Measurements from ENCODE around the gene ILRUN.
"Not testable (repeated sequence)": the region's sequence is repeated elsewhere in the genome, so short reads cannot be mapped to it uniquely, and the experiment has no call there.

The ILRUN gene

DNA sequence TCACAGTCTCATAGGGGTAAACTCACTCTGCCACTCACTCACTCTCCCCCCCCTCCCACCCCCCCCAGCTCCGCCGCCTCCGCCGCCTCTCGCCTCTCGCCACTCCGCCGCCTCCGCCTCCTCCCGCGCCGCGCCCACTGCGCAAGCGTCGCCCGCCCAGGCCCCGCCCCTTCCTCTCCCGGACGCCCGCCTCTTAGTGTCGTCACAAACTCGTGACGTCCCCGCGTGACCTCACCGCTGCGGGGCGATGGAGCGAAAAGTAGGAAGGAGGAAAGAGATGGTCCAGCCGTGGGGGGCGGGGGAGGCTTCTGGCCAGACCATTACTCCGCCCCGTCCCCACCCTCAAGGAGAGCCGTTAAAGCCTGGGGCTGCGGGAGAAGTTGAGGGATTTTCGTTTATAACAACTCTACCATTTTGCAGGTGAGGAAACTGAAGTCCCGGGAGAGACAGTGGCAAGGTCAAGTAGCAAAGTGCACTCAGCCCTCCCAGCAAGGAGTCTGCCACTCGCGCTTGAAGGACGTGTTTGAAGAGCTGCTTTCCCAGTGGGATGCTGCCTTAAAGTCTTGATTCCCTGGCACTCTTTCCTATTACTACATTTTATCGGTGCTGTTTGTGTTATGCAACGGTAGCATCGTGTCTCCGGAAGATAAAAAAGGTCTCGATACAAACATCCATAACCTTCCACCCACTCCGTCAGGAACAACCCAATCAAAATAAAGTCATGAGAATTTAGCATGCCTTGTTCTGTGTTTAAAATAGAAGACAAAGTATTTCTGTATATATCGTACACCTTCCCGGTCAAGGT, at the start of gene ILRUN:
TSS of gene ILRUN (minus strand) at position 29 of the 805 bp plus-strand sequence. CDS start 164 bp downstream, outside the sequence.
- DNase-seq: peak; percentile 97

DNA sequence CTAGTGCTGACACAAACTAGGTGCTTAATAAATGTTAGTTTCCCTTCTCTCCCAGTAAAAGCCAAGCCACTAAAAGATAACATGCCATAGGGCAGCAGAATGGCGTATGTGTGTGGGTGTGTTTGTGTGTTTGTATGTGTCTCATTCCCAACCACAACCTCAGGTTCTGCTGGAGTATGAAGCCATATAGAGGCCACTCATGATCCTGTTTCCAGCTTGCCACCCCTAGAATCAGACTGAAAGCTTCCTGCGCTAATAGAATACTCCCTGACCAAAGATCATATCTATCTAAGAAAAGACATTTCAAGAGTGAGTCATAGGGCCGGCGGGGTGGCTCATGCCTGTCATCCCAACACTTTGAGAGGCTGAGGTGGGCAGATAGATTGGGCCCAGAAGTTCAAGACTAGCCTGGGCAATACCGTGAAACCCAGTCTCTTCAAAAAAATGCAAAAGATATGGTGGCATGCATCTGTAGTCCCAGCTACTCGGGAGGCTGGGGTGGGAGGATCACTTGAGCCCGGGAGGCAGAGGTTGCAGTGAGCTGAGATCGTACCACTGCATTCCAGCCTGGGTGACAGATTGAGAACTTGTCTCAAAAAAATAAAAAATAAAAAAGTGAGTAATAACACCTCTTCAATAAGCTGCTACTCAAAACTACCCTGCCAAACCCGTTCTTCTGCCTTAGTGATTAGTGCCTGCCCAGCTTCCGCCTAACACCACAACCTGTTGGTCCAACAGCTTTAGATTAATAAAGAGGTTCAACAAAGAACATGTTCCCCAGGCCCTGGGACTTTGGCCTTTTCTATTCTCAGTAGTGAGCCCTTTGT, 48.9 kb upstream of the ILRUN start:
- no peak for DNase-seq

DNA sequence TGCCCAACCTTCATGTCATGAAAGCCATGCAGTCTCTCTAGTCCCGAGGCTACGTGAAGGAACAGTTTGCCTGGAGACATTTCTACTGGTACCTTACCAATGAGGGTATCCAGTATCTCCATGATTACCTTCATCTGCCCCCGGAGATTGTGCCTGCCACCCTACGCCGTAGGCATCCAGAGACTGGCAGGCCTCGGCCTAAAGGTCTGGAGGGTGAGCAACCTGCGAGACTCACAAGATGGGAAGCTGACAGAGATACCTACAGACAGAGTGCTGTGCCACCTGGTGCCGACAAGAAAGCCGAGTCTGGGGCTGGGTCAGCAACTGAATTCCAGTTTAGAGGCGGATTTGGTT, 47.7 kb upstream of the ILRUN start:
- DNase-seq: not testable (repeated sequence)

DNA sequence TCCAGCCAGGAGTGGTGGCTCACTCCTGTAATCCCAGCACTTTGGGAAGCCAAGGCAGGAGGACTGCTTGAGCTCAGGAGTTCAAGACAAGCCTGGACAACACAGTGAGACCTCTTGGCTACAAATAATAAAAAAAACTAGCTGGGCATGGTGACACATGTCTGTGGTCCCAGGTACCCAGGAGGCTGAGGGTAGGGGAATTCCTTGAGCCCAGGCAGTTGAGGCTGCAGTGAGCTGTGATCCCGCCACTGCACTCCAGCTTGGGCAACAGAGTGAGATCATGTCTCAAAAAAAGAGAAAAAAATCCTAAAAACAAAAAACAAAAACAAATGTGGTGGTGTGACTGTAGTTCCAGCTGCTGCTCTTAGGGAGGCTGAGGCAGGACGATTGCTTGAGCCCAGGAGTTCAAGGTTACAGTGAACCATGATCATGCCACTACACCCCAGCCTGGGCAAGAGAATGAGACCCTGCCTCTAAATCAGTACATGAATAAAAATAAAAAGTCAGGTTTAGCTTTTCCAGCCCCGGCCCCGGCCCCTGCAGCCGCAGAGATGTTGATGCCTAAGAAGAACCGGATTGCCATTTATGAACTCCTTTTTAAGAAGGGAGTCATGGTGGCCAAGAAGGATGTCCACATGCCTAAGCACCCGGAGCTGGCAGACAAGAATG, 47.2 kb upstream of the ILRUN start:
- no peak for DNase-seq

DNA sequence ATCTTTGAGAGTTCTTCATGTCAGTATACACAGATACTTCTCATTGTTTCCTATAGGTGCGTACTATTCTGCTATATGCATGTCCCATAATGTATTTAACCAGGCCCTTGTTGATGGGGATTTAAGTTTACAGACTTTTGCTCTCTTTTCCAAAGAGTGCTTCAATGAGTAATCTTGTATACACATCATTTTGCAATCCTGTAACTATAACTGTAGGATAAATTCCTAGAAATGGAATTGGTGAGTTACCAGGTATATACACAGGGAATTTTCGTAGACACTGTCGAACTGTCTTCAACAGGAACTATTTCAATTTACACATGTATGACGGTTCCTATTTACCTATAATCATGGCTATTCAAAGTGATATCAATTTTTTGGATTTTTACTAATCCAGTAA, 45.5 kb upstream of the ILRUN start:
- no peak for DNase-seq

DNA sequence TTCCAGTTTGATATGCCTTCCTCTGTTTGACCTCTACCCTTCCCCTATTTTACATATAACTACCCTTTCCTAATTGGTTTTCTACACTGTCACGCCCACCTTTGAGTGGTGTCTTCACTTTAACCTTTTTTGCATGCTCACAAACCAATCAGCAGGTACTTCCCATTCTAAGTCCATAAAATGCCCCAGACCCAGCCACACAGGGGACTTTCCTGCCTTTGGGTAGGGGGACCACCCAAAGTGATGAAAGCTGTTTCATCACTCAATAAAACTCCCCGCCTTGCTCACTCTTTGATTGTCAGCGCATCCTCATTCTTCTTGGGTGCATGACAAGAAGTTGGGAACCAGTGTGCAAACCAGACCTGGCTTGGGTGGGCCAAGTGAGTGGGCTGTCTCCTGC, 40.3 kb upstream of the ILRUN start:
- no peak for DNase-seq

DNA sequence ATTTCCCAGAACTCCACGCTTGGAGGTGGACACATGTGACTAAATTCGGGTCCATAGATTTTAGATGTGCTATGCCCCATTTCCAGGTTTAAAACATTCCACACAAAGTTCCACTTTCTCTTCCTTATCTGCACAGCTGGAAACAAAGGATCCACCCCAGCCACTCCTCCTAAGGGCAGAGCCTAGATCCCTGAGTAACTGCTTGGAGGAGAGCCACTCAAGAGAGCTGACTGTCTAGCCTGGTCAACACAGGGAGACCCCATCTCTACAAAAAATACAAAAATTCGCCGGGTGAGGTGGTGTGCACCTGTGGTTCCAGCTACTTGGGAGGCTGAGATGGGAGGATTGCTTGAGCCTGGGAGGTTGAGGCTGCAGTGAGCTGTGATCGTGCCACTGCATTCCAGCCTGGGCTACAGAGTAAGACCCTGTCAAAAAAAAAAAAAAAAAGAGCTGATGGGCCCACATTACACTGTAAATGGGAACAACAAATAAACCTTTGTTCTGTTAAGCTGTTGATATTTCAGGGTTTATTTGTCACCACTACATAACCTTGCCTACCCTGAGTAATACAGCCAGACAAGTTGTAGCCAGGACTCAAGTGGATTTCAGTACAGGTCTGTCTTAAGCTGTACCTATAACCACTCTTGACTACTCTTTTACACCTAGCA, 35.0 kb upstream of the ILRUN start:
- DNase-seq: no peak

DNA sequence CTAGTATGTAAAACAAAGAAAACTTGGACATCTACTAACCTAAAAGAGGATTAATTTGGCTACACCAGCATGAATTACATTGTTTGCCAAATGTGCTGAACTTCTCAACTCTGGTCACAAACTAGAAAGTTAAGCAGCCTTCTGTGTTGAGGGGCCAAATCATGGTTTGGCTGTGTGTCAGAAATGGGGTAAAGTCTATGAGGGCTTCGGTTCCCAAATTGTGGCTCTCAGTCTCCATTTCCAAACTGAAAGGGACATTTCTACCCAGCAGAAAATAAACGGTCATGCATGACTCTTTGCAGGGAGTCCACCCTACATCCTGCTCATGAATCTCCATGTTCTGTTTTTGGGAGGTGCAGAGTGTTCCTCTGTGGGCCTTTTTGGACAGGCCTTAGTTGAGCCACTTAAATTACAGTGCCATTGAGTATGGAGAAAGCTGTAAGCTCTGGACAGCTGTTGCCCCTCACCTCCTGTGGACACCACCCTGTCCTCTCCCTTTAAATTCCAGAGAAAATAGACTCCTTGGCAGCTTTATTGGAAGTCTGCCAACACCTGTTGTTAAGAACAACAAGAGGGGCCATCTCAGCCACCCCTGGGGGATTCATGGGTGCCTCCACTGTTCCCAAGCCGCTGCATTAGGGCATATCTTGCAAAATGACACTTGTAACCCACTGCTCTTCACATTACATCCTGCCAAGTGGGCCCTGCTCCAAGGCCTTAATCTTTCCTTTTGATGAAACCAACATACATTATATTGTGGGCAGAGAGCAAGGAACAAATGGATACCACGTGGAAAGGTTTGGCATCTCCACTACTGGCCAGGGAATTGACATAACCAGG, 33.3 kb upstream of the ILRUN start:
- DNase-seq: peak; percentile 62

DNA sequence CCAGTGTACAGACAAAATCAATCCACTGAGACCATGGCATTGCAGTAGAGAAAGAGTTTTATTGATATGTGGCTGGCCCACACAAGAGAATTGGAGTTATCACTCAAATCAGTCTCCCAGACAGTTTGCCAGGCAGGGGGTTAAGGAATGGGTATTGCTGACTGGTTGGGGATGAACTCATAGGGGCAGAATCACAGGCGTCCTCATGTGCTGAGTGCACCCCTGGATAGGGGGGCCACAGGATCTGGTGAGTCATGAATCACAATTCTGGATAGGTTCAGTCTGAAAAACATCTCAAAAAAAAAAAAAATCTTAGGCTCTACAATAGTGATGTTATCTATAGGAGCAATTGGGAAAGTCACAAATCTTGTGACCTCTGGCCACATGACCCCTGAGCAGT, 29.5 kb upstream of the ILRUN start:
- DNase-seq: no peak

DNA sequence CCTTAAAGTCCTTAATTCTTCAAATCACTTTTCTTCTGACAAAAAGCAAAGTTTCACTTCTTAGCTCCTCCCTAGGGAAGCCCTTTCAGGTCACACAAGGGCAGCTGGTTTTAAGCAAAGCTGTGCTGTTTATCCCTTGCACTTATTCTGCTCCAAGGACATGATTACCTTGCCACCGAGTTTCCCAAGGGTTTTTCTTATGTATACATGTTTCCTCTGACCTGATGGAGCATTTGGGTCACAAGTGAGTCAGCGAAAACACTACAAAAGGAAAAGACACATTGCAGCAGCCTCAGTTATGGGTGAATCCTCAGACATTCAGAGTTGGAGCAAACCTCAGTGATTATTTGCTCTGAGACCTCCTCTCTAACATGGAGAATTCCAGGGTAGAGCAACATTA, 26.6 kb upstream of the ILRUN start:
- no peak for DNase-seq

DNA sequence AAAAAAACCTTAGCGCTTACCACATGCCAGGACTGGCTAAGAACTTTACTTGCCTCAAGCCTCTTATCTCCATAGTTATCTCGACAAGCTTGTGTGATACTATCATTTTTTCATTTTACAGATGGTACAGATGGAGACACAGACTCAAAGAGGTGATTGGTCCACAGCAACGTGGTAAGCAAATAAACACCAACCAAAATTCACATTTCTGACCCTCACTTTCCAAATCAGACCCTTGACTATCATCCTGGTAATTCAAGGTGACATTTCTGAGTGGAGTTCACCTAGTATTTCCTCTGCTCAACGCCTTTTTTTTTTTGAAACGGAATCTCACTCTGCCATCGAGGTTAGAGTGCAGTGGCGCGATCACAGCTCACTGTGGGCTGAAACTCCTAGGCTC, 25.9 kb upstream of the ILRUN start:
- DNase-seq: no peak

DNA sequence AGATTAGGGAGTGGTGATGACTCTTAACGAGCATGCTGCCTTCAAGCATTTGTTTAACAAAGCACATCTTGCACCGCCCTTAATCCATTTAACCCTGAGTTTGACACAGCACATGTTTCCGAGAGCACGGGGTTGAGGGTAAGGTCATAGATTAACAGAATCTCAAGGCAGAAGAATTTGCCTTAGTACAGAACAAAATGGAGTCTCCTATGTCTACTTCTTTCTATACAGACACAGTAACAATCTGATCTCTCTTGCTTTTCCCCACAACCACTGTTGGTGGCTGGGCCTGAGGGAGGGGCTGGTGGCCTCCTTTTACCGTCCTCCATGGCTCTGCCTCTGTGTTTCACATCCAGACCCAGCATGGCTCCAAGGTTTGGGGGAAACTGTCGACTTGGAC, 23.6 kb upstream of the ILRUN start:
- DNase-seq: not testable (repeated sequence)

DNA sequence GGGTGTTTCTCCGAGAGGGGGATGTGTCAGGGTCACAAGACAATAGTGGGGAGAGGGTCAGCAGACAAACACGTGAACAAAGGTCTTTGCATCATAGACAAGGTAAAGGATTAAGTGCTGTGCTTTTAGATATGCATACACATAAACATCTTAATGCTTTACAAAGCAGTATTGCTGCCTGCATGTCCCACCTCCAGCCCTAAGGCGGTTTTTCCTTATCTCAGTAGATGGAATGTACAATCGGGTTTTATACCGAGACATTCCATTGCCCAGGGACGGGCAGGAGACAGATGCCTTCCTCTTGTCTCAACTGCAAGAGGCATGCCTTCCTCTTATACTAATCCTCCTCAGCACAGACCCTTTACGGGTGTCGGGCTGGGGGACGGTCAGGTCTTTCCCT, 23.1 kb upstream of the ILRUN start:
- not testable (repeated sequence) for DNase-seq

DNA sequence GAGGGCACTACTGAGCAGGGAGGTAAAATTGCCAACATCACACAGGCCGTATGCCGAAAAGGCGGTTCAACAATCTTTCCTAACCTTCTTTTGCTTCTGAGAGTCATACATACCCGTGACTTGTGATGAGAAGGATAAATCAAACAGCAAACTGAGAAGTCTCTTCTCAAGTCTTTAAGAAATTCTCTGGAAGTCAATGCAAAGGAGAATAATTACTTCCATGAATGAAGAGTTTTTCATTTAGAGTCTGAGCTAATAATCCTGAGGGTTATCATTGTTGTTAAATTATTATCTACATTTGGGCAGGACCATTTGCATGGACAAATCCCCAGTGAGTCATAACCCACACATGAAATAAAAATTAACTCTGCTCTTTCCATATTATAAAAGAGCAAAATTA, 22.4 kb upstream of the ILRUN start:
- DNase-seq: no peak

DNA sequence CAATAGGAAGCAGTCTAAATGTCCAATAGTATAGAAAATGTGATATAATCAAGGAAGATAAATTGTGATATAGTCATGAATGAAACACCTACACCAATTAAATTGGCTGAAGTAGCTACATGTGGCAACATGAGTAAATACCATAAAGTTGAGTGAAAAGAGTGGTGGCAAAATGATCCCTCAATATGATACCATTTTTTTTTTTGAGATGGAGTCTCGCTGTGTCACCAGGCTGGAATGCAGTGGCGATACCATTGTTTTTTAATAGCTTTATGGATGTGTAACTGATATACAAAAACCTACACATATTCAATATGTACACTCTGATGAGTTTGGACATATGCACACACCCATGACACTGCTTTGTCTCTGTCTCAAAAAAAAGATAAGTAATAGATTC, 20.9 kb upstream of the ILRUN start:
- no peak for DNase-seq

DNA sequence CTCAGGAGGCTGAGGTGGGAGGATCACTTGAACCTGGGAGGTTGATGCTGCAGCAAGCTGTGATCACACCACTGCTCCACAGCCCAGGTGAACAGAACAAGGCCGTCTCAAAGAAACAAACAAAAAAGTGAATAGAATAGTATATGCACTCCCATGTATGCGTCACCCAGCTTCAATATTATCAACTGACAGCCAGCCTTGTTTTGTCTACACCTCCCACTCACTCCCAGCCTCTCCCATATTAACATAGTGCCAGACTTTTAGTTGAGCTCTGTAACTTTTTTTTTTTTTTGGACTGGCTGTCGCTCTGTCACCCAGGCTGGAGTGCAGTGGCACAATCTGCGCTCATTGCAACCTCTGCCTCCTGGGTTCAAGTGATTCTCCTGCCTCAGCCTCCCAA, 18.1 kb upstream of the ILRUN start:
- no peak for DNase-seq

DNA sequence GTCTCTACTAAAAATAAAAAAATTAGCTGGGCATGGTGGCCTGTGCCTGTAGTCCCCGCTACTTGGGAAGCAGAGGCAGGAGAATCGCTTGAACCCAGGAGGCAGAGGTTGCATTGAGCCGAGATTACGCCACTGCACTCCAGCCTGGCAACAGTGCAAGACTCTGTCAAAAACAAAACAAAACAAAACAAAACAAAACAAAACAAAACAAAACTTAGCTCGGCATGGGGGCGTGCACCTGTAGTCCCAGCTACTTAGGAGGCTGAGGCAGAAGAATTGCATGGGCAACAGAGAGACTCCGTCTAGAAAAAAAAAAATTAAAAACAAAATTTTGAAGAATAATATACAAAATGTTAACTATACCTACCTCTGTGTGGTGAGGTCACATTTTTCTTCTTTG, 16.3 kb upstream of the ILRUN start:
- not testable (repeated sequence) for DNase-seq

DNA sequence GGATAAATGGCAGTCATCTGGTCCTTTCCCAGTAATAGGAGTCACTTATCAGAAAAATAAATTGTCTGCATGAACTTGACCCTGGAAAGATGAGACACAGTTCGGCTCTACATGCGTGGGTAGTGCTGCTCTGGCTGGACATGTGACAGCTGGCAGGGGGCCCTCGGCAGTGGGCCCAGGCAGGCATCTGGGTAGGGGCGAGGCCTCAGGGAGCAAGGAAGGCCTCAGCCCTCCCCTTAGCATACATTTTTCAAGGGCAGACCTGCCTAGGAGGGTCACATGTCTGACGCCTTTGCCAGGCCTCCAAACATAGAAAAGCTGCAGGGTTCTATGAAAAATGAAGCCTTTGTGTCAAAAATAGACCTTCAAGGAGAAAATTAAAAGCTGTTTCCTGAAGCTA, 12.8 kb upstream of the ILRUN start:
- peak; percentile 87 for DNase-seq

DNA sequence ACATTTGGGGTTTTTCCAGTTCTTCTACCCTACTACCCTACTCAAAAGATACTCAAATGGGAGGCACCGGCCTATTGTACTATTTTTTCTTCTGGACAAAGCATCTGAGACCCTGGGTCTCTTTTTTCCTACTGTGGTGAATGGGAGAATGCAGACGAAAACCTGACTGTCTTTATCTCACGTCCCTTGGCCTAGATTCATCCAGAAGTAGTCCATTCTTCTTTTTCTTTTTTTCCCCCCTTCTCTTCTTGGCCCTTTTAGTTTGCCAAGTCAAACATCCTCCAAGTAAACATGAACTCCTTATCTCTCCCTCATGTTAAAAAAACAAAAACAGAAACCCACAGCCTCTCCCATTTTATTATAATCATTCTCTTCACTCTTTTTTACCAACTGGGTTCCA, 8.7 kb upstream of the ILRUN start:
- DNase-seq: no peak

DNA sequence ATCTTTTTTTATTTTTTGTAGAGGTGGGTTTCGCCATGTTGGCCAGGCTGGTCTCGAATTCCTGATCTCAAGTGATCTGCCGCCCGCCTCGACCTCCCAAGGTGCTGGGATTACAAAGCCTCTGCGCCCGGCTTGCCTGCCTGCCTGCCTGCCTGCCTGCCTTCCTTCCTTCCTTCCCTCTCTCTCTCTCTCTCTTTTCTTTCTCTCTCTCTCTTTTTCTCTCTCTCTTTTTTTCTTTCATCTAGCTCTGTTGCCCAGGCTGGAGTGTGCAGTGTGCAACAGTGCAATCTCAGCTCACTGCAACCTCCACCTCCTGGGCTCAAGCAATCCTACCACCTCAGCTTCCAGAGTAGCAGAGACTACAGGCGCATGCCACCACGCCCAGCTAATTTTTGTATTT, 4.6 kb upstream of the ILRUN start:
- DNase-seq: no peak

DNA sequence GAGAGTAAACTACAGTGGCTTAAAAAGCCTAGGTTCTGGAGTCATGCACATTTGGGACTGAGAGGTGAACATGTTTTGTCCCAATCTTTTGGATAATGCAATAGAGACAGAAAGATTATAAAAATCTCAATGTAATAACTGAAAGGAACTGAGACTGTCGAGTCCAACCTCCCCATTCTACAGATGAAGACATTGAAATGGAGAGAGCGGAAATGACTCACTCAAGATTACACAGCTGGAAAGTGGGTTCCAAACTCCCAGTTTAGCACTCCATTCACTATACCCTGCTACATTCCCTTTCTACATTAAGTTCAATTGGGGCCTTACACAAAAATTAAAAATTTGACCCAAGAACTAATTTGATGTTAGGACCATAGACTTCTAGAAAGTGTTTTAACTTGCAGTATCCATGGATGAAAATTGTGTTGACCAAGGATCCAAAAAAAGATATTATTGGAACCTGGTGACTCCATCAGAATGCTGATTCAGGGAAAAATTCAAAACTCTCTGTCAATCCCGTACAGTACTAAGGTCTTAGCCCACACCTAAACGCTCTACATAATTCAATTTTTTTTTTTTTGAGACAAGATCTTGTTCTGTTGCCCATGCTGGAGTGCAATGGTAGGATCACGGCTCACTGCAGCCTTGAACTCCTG, 1.5 kb upstream of the ILRUN start:
- no peak for DNase-seq

DNA sequence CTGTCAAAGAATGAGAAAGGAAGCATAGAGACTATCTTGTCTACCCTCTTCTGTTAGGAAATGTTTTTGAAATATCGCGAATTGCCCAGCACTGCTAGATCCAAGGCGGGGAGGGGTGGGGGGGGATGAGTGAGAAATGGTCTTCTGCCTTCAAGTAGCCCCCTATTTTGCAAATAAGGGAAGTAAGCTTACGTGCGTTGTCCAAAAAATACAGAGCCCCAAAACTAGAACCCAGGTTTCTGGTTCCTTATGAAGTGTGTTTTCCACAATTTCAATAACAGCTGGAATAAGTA, 923 bp upstream of the ILRUN start:
- no peak for DNase-seq

Measured in left hindlimb (tissue), 1 donor.